OCI-LY3 (cell line): ENCODE results near the gene THAP6.

Experiments used
- H2AFZ ChIP-seq: fragments of 200-600, 300-600 bp; shearing (Covaris generic); 2 replicates; pipeline ENCODE4 v1.6.0; 2014; ENCODE audit warnings: antibody characterized with exemption, low read depth, low read length
- H3K27ac ChIP-seq: fragments of 200-600, 300-600 bp; sonication (generic); 2 replicates; pipeline ENCODE4 v1.5.1; 2014; ENCODE audit warnings: mild to moderate bottlenecking, low read length, moderate library complexity, mixed read lengths
- H3K27me3 ChIP-seq: fragments of 200-600, 300-600 bp; sonication (generic); 2 replicates; pipeline ENCODE4 v1.6.1; 2014; ENCODE audit warnings: low read depth, low read length, mixed read lengths
- H3K36me3 ChIP-seq: fragments of 200-600, 300-600 bp; sonication (generic); replicated peaks from 2 replicates; pipeline ENCODE3; 2014; ENCODE audit warnings: low read depth, low read length, mixed read lengths
- H3K4me1 ChIP-seq: fragments of 300-600, 200-600 bp; sonication (generic); 2 replicates; pipeline ENCODE4 v1.6.1; 2014; ENCODE audit warnings: low read length, mixed read lengths
- H3K4me2 ChIP-seq: fragments of 200-600, 300-600 bp; sonication (generic); 2 replicates; pipeline ENCODE4 v1.6.1; 2014; ENCODE audit warnings: low read length, mixed read lengths
- H3K4me3 ChIP-seq: fragments of 300-600, 200-600 bp; sonication (generic); 2 replicates; pipeline ENCODE4 v1.5.1; 2014; ENCODE audit warnings: antibody characterized with exemption, mild to moderate bottlenecking, low read length, moderate library complexity
- H3K79me2 ChIP-seq: fragments of 300-600, 200-600 bp; shearing (Covaris generic); 2 replicates; pipeline ENCODE4 v1.6.1; 2014; ENCODE audit warnings: mild to moderate bottlenecking, low read length, mixed read lengths
- H3K9ac ChIP-seq: fragments of 300-600, 200-600 bp; shearing (Covaris generic); 2 replicates; pipeline ENCODE4 v1.6.0; 2014; ENCODE audit warnings: mild to moderate bottlenecking, low read length, moderate library complexity
- H3K9me3 ChIP-seq: fragments of 200-600, 300-600 bp; shearing (Covaris generic); 2 replicates; pipeline ENCODE4 v1.6.1; 2014; ENCODE audit warnings: low read length, mixed read lengths; ENCODE audit not compliant: insufficient read depth
- H4K20me1 ChIP-seq: fragments of 200-600, 300-600 bp; sonication (generic); 2 replicates; pipeline ENCODE4 v1.6.1; 2016; ENCODE audit warnings: low read length, mixed read lengths; ENCODE audit not compliant: insufficient read depth
- EZH2phosphoT487 ChIP-seq: fragments of 200-600 bp; shearing (Covaris generic); IDR thresholded peaks from 2 replicates; pipeline ENCODE4 v1.6.1; 2018; ENCODE audit warnings: antibody characterized with exemption, mixed run types, low read depth
- TF ChIP-seq, protein P1 (sequence below): fragments of 200-600, 300-600 bp; sonication (generic); IDR thresholded peaks from 2 replicates; pipeline ENCODE4 v1.5.1; 2014; ENCODE audit warnings: antibody characterized with exemption, low read length, low read depth

Gene THAP6

DNA sequence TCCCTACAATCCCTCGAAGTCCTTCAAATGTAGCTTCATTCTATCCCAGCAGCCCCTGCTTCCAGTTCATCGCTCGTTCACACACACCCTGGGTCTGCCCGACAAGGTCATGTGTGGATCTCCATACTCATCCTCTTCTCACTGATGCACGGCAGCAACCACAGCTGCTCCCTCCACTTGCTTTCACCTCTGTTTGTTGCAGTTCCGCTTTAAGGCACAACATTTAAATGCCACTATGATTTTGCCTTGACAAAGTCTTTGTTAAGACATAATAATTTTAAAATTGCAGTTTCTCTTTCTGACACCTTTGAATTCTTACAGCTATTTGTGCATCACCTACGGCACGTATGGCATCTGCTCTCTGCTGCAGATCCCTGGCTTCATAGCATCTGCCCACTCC, 43.4 kb downstream of the THAP6 start:
- H3K4me1 ChIP-seq: peaks cover 30% of the 10 kb centered on the region
- H3K27ac ChIP-seq: no peak overlapping the region
- no peaks in the 10 kb centered on the region for H3K9me3 ChIP-seq
- H2AFZ ChIP-seq: peak overlapping the region; percentile 23; the same call in 1 of the 2 replicates
- peaks cover 3% of the 10 kb centered on the region; the same call in 1 of the 2 replicates for H3K27me3 ChIP-seq
- no peaks in the 10 kb centered on the region for H4K20me1 ChIP-seq
- TF ChIP-seq EZH2phosphoT487: no peak
- TF ChIP-seq, protein P1, sequence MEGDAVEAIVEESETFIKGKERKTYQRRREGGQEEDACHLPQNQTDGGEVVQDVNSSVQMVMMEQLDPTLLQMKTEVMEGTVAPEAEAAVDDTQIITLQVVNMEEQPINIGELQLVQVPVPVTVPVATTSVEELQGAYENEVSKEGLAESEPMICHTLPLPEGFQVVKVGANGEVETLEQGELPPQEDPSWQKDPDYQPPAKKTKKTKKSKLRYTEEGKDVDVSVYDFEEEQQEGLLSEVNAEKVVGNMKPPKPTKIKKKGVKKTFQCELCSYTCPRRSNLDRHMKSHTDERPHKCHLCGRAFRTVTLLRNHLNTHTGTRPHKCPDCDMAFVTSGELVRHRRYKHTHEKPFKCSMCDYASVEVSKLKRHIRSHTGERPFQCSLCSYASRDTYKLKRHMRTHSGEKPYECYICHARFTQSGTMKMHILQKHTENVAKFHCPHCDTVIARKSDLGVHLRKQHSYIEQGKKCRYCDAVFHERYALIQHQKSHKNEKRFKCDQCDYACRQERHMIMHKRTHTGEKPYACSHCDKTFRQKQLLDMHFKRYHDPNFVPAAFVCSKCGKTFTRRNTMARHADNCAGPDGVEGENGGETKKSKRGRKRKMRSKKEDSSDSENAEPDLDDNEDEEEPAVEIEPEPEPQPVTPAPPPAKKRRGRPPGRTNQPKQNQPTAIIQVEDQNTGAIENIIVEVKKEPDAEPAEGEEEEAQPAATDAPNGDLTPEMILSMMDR: no peak
- peak overlapping the region; percentile 84 for H3K4me2 ChIP-seq
- H3K79me2 ChIP-seq: no peaks in the 10 kb centered on the region
- no peaks in the 10 kb centered on the region for H3K36me3 ChIP-seq
- peak overlapping the region; percentile 58 for H3K4me3 ChIP-seq
- H3K9ac ChIP-seq: no peak overlapping the region

DNA sequence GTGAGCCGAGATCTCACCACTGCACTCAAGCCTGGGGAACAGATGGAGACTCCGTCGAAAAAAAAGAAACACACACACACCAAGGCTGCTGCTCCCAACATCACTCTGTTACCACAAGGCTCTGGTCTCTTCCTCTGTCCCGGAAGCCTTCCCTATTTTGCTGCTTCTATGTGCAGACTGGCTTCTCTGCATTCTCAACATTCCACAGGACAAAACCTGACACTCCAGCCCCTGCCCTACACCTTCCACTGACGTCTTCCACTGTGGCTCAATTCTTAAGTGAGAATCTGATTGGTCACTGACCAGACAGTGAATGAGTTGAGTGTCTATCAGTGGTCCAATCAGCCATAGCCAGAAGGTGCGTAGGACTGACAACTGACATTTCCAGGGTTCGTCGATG, 47.5 kb downstream of the THAP6 start:
- H3K36me3 ChIP-seq: no peaks in the 10 kb centered on the region
- H4K20me1 ChIP-seq: no peaks in the 10 kb centered on the region
- no peaks in the 10 kb centered on the region for H3K79me2 ChIP-seq
- H3K9me3 ChIP-seq: no peaks in the 10 kb centered on the region
- peaks cover 3% of the 10 kb centered on the region; the same call in 1 of the 2 replicates for H3K27me3 ChIP-seq
- no peak overlapping the region for H3K4me3 ChIP-seq
- peaks cover 13% of the 10 kb centered on the region for H3K4me1 ChIP-seq
- TF ChIP-seq, protein P1: no peak
- TF ChIP-seq EZH2phosphoT487: no peak
- H2AFZ ChIP-seq: no peak overlapping the region
- no peak overlapping the region for H3K4me2 ChIP-seq
- H3K9ac ChIP-seq: no peak overlapping the region
- H3K27ac ChIP-seq: no peak overlapping the region

DNA sequence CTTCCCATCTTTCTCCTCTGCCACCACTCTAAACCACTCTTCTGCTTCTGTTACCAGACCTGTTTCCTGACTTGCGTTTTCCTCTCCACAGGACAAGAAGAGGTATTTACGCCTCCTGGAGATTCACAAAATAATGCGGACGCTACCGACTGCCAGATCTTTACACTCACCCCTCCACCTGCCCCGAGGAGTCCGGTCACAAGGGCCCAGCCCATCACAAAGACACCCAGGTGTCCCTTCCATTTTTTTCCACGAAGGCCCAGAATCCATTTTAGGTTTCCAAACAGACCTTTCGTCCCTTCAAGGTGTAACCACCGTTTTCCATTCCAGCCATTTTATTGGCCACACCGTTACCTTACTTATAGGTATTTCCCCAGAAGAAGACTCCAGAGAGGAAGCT, 49.8 kb downstream of the THAP6 start:
- Histone ChIP-seq H3K27ac (no peak overlapping the region), H3K4me3 (no peak overlapping the region), H4K20me1 (no peaks in the 10 kb centered on the region), H3K4me2 (no peak overlapping the region), H3K9me3 (no peaks in the 10 kb centered on the region), H3K36me3 (no peaks in the 10 kb centered on the region), H3K9ac (no peak overlapping the region), H2AFZ (no peak overlapping the region), H3K4me1 (no peaks in the 10 kb centered on the region), H3K79me2 (no peaks in the 10 kb centered on the region), H3K27me3 (peaks cover 3% of the 10 kb centered on the region; the same call in 1 of the 2 replicates)
- TF ChIP-seq, protein P1: no peak
- TF ChIP-seq EZH2phosphoT487: no peak

DNA sequence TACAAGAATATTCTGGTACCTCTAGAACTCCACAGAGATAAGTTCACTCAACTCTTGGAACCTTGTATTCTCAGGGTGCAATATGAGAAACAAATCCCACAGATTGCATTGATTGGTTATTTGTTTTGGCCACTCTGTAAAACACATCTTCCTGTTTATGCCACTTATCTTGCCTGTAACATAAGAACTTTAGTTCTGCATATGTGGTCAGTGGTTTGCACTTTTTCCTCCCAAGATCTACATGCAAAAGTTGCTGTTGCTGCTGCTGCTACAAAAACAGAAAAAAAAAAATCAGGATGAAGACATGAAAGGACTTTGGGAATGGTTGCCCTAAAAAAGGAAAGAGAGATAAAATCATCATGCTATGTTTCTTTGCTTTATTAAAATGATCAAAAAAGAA, 51.2 kb downstream of the THAP6 start:
- Histone ChIP-seq H3K9ac (no peak overlapping the region), H3K4me3 (no peak overlapping the region), H3K4me1 (no peaks in the 10 kb centered on the region), H3K27me3 (no peaks in the 10 kb centered on the region), H4K20me1 (no peaks in the 10 kb centered on the region), H3K79me2 (no peaks in the 10 kb centered on the region), H3K9me3 (no peaks in the 10 kb centered on the region), H3K27ac (no peak overlapping the region), H3K4me2 (no peak overlapping the region), H2AFZ (no peak overlapping the region), H3K36me3 (no peaks in the 10 kb centered on the region)
- no peak for TF ChIP-seq EZH2phosphoT487
- TF ChIP-seq, protein P1: no peak
